Vagina (tissue), 2 donors: ENCODE results near the gene GATD1.

Experiments used
- CTCF ChIP-seq, 3 experiments: fragments of 450-650 bp in 2 of 3; fragments of 200-600 bp in 1 of 3; sonication (generic) in 1 of 3; IDR thresholded peaks; one replicate each; pipeline ENCODE4 v1.5.1; 2017 to 2019; ENCODE audit warnings: antibody characterized with exemption in 3 of 3, mild to moderate bottlenecking in 2 of 3, moderate library complexity in 2 of 3
- POLR2A ChIP-seq, 2 donors: fragments of 450-650 bp; IDR thresholded peaks; one replicate each; pipeline ENCODE4 v1.6.1; 2017; ENCODE audit warnings: antibody characterized with exemption in 2 of 2, mild to moderate bottlenecking in 2 of 2, moderate library complexity in 2 of 2
- POLR2AphosphoS5 ChIP-seq, 2 donors: sonication (generic); formaldehyde crosslinking; IDR thresholded peaks; one replicate each; pipeline ENCODE4 v1.9.0; 2017; ENCODE audit warnings: antibody characterized with exemption in 2 of 2, mild to moderate bottlenecking in 2 of 2, low read depth in 1 of 2; ENCODE audit not compliant: insufficient read depth in 1 of 2

- TF ChIP-seq CTCF (IDR thresholded peaks at IDR 0.05) (no peak), POLR2AphosphoS5 (IDR thresholded peaks at IDR 0.05; ENCODE audit: insufficient read depth in 1 of 2, low read depth in 1 of 2) (no peak), POLR2A (IDR thresholded peaks at IDR 0.05) (no peak)
These were observed 27.3 kb upstream of the GATD1 start for GRCh38 chr11:804599-804964.
